GM12864 (cell line): Measurements from ENCODE around the gene DIP2C.
"Not testable (repeated sequence)": the region's sequence is repeated elsewhere in the genome, so short reads cannot be mapped to it uniquely, and the experiment has no call there.

Experiments used
- DNase-seq: peaks from one replicate; pipeline ENCODE4 v3.0.0-alpha.2; 2011; ENCODE audit warnings: low read depth
- H3K4me3 ChIP-seq: 2 replicates; pipeline ENCODE4 v1.5.1; 2011; ENCODE audit warnings: mild to moderate bottlenecking, low read depth, low read length, control low read depth
- TF ChIP-seq, protein P1 (sequence below): IDR thresholded peaks from 2 replicates; pipeline ENCODE4 v1.5.1; 2011; ENCODE audit warnings: low read depth, mild to moderate bottlenecking, moderate library complexity, low read length, control low read depth, inconsistent platforms; ENCODE audit errors: missing control alignments

Gene DIP2C

DNA sequence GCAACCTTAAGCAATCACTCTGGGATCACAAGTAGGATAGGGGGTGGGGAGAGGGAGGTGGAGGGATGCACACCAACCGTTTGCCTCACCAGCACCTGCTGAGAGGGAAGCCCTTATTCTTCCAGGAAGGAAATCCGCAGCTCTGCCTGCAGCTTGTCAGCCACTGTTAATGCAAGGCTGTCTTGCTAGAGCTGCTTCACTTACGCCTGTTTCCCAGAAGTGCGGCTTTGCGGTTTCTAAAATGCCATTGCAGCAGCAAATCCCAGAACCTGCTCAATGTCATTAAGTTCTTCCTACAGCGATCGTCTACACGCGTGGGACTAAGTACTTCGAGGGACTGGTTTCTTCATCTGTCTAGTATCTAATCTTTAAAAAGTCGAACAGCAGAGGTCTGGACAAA, 363.1 kb downstream of the DIP2C start:
- DNase-seq, result no peak
- TF ChIP-seq, protein P1, sequence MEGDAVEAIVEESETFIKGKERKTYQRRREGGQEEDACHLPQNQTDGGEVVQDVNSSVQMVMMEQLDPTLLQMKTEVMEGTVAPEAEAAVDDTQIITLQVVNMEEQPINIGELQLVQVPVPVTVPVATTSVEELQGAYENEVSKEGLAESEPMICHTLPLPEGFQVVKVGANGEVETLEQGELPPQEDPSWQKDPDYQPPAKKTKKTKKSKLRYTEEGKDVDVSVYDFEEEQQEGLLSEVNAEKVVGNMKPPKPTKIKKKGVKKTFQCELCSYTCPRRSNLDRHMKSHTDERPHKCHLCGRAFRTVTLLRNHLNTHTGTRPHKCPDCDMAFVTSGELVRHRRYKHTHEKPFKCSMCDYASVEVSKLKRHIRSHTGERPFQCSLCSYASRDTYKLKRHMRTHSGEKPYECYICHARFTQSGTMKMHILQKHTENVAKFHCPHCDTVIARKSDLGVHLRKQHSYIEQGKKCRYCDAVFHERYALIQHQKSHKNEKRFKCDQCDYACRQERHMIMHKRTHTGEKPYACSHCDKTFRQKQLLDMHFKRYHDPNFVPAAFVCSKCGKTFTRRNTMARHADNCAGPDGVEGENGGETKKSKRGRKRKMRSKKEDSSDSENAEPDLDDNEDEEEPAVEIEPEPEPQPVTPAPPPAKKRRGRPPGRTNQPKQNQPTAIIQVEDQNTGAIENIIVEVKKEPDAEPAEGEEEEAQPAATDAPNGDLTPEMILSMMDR, result no peak

GRCh38 chr10:325282-325681, 364.2 kb downstream of the DIP2C start:
- DNase-seq, result no peak
- H3K4me3 ChIP-seq, result no peak overlapping the region
- TF ChIP-seq, protein P1, result no peak

More for the DNA sequence above, 363.1 kb downstream of the DIP2C start:
- no peak overlapping the region for H3K4me3 ChIP-seq

GRCh38 chr10:324593-324992, 364.9 kb downstream of the DIP2C start:
- H3K4me3 ChIP-seq, result no peak overlapping the region
- TF ChIP-seq, protein P1, result no peak
- DNase-seq, result no peak

- no peak overlapping the region; the same call in 1 of the 2 replicates for H3K4me3 ChIP-seq
- no peak for DNase-seq
- TF ChIP-seq, protein P1, result no peak
Measured at GRCh38 chr10:323651-324293, 365.7 kb downstream of the DIP2C start.

DNA sequence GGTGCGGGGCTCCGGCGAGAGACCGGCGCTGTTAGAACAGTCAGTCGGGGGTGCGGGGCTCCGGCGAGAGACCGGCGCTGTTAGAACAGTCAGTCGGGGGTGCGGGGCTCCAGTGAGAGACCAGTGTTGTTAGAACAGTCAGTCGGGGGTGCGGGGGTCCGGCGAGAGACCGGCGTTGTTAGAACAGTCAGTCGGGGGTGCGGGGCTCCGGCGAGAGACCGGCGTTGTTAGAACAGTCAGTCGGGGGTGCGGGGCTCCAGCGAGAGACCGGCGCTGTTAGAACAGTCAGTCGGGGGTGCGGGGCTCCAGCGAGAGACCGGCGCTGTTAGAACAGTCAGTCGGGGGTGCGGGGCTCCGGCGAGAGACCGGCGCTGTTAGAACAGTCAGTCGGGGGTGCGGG, 366.4 kb downstream of the DIP2C start:
- not testable (repeated sequence) for DNase-seq, H3K4me3 ChIP-seq

- DNase-seq, result no peak
- TF ChIP-seq, protein P1, result no peak
- H3K4me3 ChIP-seq, result no peak overlapping the region
Measured at GRCh38 chr10:320771-321170, 368.7 kb downstream of the DIP2C start.

GRCh38 chr10:317926-318325, 371.5 kb downstream of the DIP2C start:
- no peak for DNase-seq
- TF ChIP-seq, protein P1, result no peak
- H3K4me3 ChIP-seq, result no peak overlapping the region
